GM19351 (cell line): ENCODE measurements around the gene SERTM1.

ENCODE experiments used
- ATAC-seq: cut with Tn5 transposase; IDR thresholded peaks from one replicate; pipeline ENCODE4 v1.9.1; 2021; ENCODE audit warnings: mild to moderate bottlenecking, moderate library complexity; ENCODE audit not compliant: unreplicated experiment

Gene SERTM1

DNA sequence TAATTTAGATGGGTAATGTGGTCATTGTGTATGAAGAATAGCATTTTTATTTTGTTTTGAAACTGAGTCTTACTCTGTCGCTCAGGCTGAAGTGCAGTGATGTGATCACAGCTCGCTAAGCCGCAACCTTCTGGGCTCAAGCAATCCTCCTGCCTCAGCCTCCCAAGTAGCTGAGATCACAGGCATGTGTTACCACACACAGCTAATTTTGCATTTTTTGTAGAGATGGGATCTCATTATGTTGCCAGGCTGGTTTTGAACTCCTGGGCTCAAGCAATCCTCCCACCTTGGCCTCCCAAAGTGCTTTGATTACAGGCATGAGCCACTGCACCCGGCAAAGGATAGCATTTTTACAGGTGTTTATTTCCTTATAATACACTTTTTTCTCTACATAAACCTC lies 36.6 kb downstream of the SERTM1 start:
- ATAC-seq = no peak

DNA sequence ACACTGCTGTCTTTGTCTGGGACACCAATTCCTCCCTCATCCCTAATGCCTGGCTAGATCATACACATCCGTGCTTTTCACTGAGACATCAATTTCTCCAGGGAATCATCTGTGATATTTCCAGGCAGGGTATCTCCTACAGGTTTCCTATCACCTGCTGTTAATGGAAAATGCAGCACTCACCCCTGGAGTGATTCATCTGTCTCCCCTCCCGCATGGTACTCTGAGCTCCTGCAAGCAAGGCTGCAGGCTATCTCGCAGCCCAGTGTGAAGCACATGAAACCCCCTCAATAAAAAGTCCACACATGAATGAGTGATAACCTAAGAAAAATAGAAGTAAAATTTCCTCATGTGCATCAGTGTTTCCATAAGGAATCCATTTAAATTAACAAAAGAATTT lies 38.5 kb downstream of the SERTM1 start:
- ATAC-seq = no peak

DNA sequence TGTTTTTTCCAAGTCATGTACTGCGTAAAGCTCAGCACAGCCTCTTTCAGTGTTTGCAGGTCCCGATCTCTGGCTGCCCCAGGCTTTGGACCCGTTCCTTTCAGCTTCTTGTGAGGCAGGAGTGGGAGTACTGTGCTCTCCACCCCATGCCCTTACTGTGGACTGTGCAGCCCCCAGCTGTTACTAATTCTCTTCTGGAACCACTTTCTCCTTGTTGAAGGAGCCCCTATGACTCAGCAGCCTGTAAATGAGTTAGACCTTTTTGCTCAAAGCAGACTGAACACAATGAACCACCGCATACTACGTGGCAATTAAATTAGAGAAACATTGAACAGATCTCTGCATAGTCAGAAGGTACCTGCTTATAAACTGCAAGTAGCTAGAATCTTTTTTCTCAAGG lies 39.0 kb downstream of the SERTM1 start:
- ATAC-seq = no peak

DNA sequence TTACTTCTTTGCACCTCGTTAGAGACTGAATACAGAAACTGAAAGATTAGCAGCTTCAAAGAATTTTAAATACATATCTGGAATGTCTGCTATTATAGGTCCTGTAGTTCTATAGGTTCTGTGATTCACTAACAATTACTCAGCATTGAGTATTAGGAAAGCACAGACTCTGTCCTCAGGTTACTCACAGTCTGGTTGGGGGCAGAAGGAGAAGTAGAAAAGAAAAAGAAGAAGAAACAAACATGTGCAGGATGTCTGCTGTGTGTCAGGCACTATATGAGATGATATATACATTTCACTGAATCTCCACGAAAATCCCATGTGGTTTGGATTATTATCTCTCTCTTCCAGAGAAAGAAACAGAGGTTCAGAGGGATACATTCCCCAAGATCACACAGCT lies 40.1 kb downstream of the SERTM1 start:
- no peak for ATAC-seq

DNA sequence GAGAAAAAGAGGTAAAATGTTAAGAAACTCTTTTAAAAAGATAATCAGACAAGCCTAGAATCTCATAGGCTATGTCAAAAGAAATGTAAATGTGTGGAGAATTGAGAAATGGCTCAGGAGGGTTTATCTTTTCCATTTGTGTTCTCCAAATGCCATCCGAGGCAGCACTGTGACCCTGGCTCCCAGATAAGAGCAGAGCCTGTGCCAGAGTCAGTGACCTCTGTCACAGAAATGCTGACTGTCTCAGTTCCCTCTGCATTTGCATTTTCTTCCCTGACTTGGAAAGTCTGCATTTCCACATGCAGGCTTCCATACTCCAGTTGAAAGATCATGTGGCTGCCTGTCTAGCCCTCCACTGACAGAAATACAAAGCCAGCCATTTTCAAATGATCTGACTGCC lies 42.0 kb downstream of the SERTM1 start:
- ATAC-seq = no peak

DNA sequence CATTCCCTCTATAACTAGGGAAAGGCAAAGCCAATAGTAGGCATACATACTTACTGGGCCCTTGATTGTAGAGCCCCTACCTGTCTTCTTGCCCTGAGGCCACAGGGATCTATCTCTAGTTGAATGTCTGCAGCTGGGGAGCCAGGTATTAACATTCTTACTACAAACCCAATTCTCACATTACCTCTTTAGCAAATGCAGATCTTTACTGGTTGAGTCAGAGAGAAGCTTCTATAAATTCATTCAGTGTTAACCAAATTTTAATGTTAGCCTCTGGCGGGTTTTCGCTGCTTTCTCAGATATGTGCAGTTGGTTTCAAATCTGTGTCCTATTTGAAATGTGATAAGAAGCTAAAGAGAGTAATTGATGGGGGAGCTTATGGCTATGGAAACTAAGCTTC lies 43.2 kb downstream of the SERTM1 start:
- ATAC-seq = no peak

DNA sequence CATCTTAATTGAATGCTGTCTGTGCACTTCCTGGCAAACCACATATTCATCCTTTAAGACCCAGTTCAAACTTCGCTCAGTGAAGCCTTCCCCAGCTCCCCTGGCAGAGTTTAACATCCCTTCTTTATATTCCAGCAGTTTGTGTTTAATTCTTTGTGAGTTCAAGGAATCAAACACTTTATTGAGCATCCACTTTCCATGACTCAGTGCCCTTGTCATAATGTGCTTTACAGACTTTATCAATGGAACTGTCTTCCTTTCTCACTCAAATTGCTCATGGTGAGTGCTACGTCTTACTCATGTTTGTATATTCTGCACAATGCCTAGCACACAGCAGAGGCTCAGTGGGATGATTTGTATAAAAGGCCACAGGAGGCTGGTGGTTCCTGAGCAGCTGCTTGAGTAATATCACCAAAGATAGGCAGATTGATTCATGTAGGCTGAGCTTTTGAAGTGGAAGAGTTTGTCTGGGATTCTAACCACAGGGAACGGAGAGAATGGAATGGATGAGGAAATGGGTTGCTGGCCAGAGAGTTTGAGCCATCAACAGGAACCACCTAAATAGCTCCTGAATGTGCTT lies 44.2 kb downstream of the SERTM1 start:
- no peak for ATAC-seq

DNA sequence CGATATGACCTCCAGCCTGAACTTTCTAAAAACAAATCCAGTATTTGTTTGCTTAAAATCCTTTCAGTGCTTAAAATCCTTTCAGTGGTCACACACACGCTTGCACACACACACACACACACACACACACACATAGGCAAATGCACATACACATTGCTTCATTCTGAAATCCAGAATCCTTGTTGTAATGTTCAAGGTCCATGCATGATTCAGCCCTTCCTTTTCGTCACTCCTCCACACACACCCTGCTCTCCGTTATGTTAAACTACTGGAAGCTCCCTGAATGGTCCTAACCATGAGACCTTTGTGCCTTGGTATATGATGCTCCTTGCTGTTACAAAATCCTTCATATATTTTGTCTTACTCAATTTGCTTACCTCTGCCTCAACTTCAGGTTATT lies 44.9 kb downstream of the SERTM1 start:
- ATAC-seq = no peak

DNA sequence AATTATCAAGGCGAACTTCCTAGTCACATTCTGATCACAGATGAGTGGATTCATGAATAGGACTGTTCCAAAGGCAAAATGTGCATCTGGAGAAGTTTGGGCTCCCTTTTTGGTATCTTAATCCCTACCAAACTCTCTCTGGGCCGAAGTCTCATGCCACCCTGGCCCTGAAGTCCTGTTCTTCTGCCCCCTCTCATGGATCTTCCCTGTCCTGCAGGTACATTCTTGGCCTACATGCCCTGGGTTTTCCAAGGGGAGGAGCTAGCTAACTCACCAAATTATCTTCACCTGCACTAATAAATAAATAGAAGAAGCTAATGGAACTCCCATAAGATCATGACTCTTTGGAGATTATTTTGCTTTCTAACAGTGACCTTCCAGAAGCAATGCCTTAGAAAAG lies 50.3 kb downstream of the SERTM1 start:
- ATAC-seq = no peak

DNA sequence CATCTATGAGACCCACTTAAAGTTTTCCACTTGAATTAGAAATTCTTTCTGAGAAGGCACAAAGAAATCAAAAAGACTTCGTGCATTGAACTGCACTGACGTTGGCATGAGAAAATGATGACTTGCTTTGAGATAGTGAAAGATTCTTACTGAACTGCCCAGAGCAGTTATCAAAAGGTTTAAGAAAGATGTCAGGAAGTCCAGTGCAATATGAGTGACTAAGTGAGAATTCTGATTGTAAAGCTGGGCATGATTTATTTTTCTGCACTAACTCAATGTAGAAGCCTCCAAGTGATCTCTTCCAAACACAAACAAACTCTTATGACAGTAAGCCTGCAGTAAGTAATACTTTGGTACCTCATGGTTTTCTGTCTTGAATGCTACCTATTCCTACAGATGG lies 52.1 kb downstream of the SERTM1 start:
- no peak for ATAC-seq

DNA sequence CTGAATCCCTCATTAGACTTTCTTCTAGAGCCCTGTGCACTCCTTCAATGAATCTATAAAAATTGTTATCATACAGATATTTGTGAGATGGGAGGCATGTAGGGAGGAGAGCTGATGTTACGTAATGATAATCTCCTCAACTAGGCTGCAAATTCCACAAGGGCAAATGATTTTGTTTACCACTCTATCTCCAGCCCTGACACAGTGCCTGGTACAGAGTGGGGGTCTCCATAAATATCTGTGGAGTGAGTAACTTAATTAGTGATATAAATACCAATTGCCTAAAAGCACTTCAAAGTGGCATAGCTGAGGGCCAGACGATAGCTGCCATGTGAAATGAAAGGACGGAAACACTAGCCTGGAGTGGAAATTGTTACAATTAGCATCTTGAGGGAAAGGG lies 54.2 kb downstream of the SERTM1 start:
- ATAC-seq = no peak

DNA sequence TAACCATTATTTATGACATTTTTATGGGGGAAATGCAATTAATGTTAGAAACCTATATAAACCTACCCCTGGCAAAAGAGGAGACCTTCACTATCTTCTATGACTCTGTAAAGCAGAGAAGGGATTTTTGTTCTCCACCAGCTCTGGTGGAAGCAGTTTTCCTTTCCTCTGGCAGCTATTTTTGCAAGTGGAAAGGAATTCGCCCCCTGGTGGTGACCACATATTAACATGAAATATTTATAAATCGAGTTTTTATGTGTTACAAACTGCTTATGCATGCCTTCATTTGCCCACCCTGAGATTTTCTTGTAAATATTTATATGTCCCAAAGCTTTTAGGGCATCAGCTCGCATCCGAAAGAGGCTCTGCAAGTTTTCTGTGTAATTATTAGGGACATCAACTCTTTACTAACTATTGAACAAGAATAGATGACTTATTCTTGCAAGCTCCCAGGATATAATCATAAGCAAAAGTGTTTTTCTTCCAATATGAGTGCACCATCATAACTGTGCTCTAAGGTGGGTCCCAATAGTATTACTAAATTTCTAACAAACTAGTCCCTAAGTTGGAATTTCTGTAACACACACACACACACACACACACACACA lies 62.4 kb downstream of the SERTM1 start:
- ATAC-seq = no peak

DNA sequence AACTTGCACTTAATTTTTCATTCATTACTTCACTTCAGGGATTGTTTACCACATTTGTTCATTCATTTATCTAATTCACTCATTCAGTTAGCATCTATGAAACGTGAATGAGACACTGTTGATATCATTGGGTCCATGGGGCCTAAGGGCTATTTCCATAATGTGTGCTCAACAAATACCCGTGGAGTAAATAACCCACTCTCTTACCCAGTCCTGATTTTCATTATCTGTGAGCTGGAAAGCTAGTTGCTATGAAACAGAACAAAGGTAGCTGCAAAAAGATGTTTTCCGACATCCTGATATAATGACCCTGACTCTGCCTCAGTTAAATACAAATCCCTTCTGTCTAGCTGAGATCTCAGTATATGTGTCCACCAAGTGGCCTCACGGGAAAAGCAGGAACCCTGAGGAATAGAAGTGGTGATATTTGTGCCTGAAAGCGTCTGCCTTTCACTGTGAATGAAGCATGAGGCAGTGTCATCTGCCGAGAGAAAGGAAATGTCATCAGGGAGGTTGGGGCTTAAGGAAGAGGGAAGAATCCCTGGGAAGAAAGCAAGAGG lies 63.8 kb downstream of the SERTM1 start:
- ATAC-seq = no peak

DNA sequence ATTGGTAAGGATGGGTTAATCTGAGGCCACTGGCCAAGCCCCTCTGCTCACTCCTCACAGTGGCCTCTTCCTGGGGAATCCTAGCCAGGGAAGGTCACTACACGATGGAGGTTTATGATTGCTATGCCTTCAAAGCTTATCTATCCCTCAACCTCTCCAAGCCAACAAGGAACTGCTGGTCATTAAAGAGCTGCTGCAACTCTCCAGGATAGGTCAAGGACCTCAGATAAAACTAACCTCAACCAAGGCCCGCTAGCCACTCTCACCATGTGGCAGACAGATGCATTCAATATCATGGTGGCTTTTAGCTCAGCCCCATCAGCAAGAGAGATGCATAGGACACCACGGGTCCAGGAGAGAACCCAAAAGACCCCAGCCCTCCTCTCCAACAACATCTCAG lies 71.6 kb downstream of the SERTM1 start:
- ATAC-seq = no peak

DNA sequence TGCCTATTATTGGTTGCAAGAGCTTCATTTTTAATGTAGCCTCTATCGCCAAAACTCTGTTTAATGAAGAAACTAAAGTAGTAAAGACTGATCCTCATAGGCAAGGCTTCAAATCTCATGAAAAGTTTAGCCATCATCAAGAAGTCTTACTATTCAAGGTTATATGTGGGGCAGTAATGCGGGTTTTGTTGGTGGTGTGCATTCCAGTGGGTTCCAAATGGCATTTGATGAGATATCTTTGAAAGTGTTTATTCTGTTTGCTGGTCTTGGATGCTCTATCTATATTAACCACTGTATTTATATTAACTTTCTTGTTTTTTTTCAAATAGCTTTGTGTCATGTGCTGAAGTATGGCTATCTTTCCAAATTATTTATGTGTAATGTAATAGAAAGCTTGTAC lies 72.2 kb downstream of the SERTM1 start:
- no peak for ATAC-seq
